GM12878 (cell line): Measurements from ENCODE around the gene BRD2. TPM values are rescaled to one million over a fixed set of nuclear protein-coding genes. Genes with fewer than 3 reads are reported as not detected.

Source experiments
- ATAC-seq: fragments of 200-7000 bp; cut with Tn5 transposase; 3 replicates; pipeline ENCODE4 v1.9.1; 2020; ENCODE audit warnings: mild to moderate bottlenecking, moderate library complexity
- BruUV-seq: library from RNA; stranded (reverse); fragments of 400-500 nt; replicated peaks from 2 replicates; lab custom pipeline; 2021; lab: Mats Ljungman, UMichigan
- CTCF ChIA-PET: fragments of 300-600 bp; sonication (Branson Sonifier 250); formaldehyde crosslinking; extraction: SDS; loops from one replicate; lab custom pipeline; 2021; ENCODE audit warnings: inconsistent platforms; lab: Yijun Ruan, JAX
- POLR2A ChIA-PET: fragments of 350-600 bp; formaldehyde crosslinking; extraction: SDS; loops from one replicate; lab custom pipeline; 2021; ENCODE audit warnings: inconsistent platforms; lab: Charles Lee
- RAD21 ChIA-PET: fragments of 300-600 bp; sonication (Branson Sonifier 250); formaldehyde crosslinking; loops from one replicate; lab custom pipeline; 2023; ENCODE audit warnings: antibody characterized with exemption; ENCODE audit not compliant: unreplicated experiment; lab: Charles Lee
- SMC1A ChIA-PET: fragments of 300-600 bp; sonication (Branson Sonifier 250); formaldehyde crosslinking; loops from one replicate; lab custom pipeline; 2023; ENCODE audit not compliant: unreplicated experiment, uncharacterized antibody; lab: Charles Lee
- DNase-seq: peaks from one replicate; pipeline ENCODE4 v3.0.0-alpha.2; 2011; ENCODE audit warnings: low read depth, low spot score
- FAIRE-seq: peaks from 3 replicates; lab custom pipeline; 2011; peaks lifted over from hg19 to GRCh38; lab: Jason Lieb, UNC
- H2AFZ ChIP-seq: 2 replicates; pipeline ENCODE4 v1.6.0; 2011; ENCODE audit warnings: low read depth, low read length, control low read depth; ENCODE audit not compliant: control insufficient read depth
- H3K27ac ChIP-seq: 2 replicates; pipeline ENCODE4 v1.5.1; 2011; ENCODE audit warnings: control low read depth; ENCODE audit not compliant: control insufficient read depth, insufficient read depth
- H3K27me3 ChIP-seq, 2 experiments: replicated peaks in 1 of 2; 2 replicates each; pipeline versions ENCODE4 v1.6.0 to v1.6.1; 2011; ENCODE audit warnings: low read length in 1 of 2; ENCODE audit not compliant: control insufficient read depth in 2 of 2, insufficient read depth in 2 of 2
- H3K36me3 ChIP-seq, 2 experiments: 2 replicates each; pipeline ENCODE4 v1.5.1; 2011; ENCODE audit warnings: low read length in 1 of 2; ENCODE audit not compliant: control insufficient read depth in 2 of 2, insufficient read depth in 2 of 2
- H3K4me1 ChIP-seq: 2 replicates; pipeline ENCODE4 v1.6.1; 2011; ENCODE audit warnings: mild to moderate bottlenecking, low read length, moderate library complexity, mixed read lengths; ENCODE audit not compliant: control insufficient read depth, insufficient read depth
- H3K4me2 ChIP-seq: 2 replicates; pipeline ENCODE4 v1.6.0; 2011; ENCODE audit warnings: control low read depth; ENCODE audit not compliant: control insufficient read depth, insufficient read depth
- H3K4me3 ChIP-seq: fragments of 200-600 bp; sonication (generic); 2 replicates; pipeline ENCODE4 v1.5.1; 2016
- H3K79me2 ChIP-seq: 2 replicates; pipeline ENCODE4 v1.6.0; 2011; ENCODE audit warnings: low read length; ENCODE audit not compliant: control insufficient read depth, insufficient read depth
- H3K9ac ChIP-seq: 2 replicates; pipeline ENCODE4 v1.8.0; 2011; ENCODE audit warnings: low read length, control low read depth, mixed read lengths; ENCODE audit not compliant: control insufficient read depth, insufficient read depth
- H3K9me3 ChIP-seq: replicated peaks from 3 replicates; pipeline ENCODE4 v1.5.1; 2011; ENCODE audit warnings: mild to moderate bottlenecking, low read length; ENCODE audit not compliant: control insufficient read depth, insufficient read depth
- H4K20me1 ChIP-seq: 2 replicates; pipeline ENCODE4 v1.6.0; 2011; ENCODE audit not compliant: control insufficient read depth, insufficient read depth
- CREM ChIP-seq: IDR thresholded peaks from 2 replicates; pipeline ENCODE4 v1.6.1; 2014; ENCODE audit warnings: antibody characterized with exemption, low read depth
- ETV6 ChIP-seq, 2 experiments: fragments of 450-650 bp in 1 of 2; IDR thresholded peaks in 1 of 2; conservative IDR thresholded peaks in 1 of 2; 2 replicates each; pipeline ENCODE4 v1.6.1; 2014; ENCODE audit warnings: antibody characterized with exemption in 1 of 2, borderline replicate concordance in 1 of 2, low read depth in 1 of 2, mild to moderate bottlenecking in 1 of 2, moderate library complexity in 1 of 2
- FOXK2 ChIP-seq: fragments of 450-650 bp; IDR thresholded peaks from 2 replicates; pipeline ENCODE4 v1.6.1; 2017; ENCODE audit warnings: mild to moderate bottlenecking, moderate library complexity
- IKZF1 ChIP-seq: fragments of 450-650 bp; conservative IDR thresholded peaks from 2 replicates; pipeline ENCODE4 v1.6.1; 2017; ENCODE audit warnings: antibody characterized with exemption, mild to moderate bottlenecking
- MYC ChIP-seq: IDR thresholded peaks from 2 replicates; pipeline ENCODE4 v1.6.1; 2011; ENCODE audit warnings: mild to moderate bottlenecking, low read length, moderate library complexity, inconsistent platforms; ENCODE audit not compliant: insufficient read depth, insufficient replicate concordance, insufficient read length, severe bottlenecking
- NFXL1 ChIP-seq: fragments of 450-650 bp; IDR thresholded peaks from 2 replicates; pipeline ENCODE4 v1.6.1; 2017; ENCODE audit warnings: antibody characterized with exemption, mild to moderate bottlenecking, borderline replicate concordance
- NRF1 ChIP-seq: conservative IDR thresholded peaks from 2 replicates; pipeline ENCODE4 v1.6.1; 2011; ENCODE audit warnings: mild to moderate bottlenecking, low read depth, low read length, improper control_type of control experiment
- SMC3 ChIP-seq: IDR thresholded peaks from 2 replicates; pipeline ENCODE4 v1.6.1; 2011; ENCODE audit warnings: low read length, improper control_type of control experiment, borderline replicate concordance
- TARDBP ChIP-seq: IDR thresholded peaks from 2 replicates; pipeline ENCODE4 v1.6.1; 2016; ENCODE audit warnings: borderline replicate concordance
- WGBS: methylation state at CpG from one replicate; pipeline ENCODE4 v1.1.6; 2016; ENCODE audit warnings: low lambda C conversion rate; ENCODE audit not compliant: insufficient replicate concordance, insufficient coverage; ENCODE audit errors: missing lambda C conversion rate; 5-methylcytosine and 5-hydroxymethylcytosine counted together
- in situ Hi-C: fragments of 300-500 bp; cut with MboI; formaldehyde crosslinking; loops from 9 replicates; pipeline ENCODE4 v1.14.3; 2018; ENCODE audit warnings: mixed read lengths
- intact Hi-C: fragments of 100-400 bp; cut with micrococcal nuclease; formaldehyde crosslinking; loops from one replicate; pipeline ENCODE4 v1.14.2; 2022; ENCODE audit not compliant: unreplicated experiment
- polyA plus RNA-seq, 11 experiments: library from polyadenylated mRNA; depleted of rRNA in 4 of 11; unstranded in 6 of 11; stranded (reverse) in 5 of 11; fragments of >200 nt; fragmentation: Nextera tagmentation in 4 of 11; fragmentation: Illumina TruSeq in 1 of 11; extraction: Ambion mirVana in 4 of 11; extraction: Trizol in 1 of 11; gene quantifications; 1 replicate in 1 of 11; 2 replicates in 10 of 11; pipeline versions ENCODE4 v1.2.1 to v1.2.3, GENCODE V29; 2011 to 2016; ENCODE audit warnings: inconsistent platforms in 2 of 11, missing spikeins in 2 of 11, low read depth in 1 of 11
- total RNA-seq, 4 experiments: library from RNA; depleted of rRNA in 3 of 4; stranded (reverse); fragments of >200 nt in 3 of 4; fragmentation: Illumina TruSeq in 1 of 4; extraction: Trizol in 1 of 4; gene quantifications; 2 replicates each; pipeline versions ENCODE4 v1.2.1 to v1.2.3, GENCODE V29; 2013 to 2021
- TF ChIP-seq, protein P1 (sequence below): IDR thresholded peaks from 2 replicates; pipeline ENCODE4 v1.6.1; 2011; ENCODE audit warnings: low read depth, mild to moderate bottlenecking, low read length, moderate library complexity, borderline replicate concordance; ENCODE audit errors: extremely low read depth
- TF ChIP-seq, protein P2 (sequence below): fragments of 450-650 bp; IDR thresholded peaks from 2 replicates; pipeline ENCODE4 v1.6.1; 2016; ENCODE audit warnings: mild to moderate bottlenecking
- TF ChIP-seq, protein P3 (sequence below): fragments of 450-650 bp; IDR thresholded peaks from 2 replicates; pipeline ENCODE4 v1.6.1; 2017; ENCODE audit warnings: borderline replicate concordance
- TF ChIP-seq, protein P4 (sequence below): fragments of 450-650 bp; formaldehyde crosslinking; IDR thresholded peaks from 2 replicates; pipeline ENCODE4 v1.4.0; 2022; ENCODE audit warnings: mild to moderate bottlenecking, moderate library complexity

The BRD2 gene
- total and polyA plus RNA-seq, 10 of the 15 experiments (the other 5 are each of a cell fraction or from before 2014, with no cell fraction given): 32.2 to 239 (median 139) TPM

DNA sequence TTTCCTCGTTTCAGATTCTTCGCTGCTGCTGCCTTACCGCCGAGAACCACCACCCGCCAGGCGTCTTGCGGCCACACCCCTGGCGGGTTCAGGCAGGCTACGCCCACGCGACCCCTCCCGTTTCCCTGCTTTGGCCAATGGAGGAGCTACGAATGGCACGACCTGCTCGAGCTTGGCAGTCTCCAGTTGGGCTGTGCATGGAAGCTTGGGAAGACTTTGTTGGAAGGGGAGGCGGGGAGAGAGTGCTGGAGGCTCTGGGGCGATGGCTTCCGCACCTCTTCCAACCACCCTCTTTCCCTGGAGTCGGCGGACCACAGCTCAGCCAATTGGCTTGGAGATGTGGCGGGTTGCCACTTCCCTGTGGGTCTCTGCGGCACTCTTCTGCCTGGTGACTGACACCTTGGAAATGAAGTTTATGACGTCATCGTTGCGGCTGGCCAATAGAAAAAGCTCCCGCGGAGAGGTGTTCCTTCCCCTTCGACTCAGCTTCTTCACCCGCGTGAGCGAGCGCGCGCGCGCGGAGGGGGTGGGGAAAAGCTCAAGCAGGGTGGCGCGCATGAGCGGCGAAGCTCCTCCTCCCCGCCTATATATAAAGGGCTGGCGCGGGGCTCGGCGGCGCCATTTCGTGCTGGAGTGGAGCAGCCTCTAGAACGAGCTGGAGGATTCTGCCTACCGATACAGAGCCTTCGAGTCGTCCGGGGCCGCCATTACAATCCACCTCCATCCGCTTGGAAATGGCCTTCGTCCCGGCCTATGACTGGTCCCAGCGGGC, 3.4 kb downstream of the BRD2 start:
- in situ Hi-C loops: loop anchor here (25.0 kb wide), 2 partner anchors 1409 to 1691 kb away; partner anchors contain the start of gene LTA
- Histone ChIP-seq H3K27ac (peak overlapping the region; percentile 100), H4K20me1 (peaks cover 33% of the 10 kb centered on the region), H3K27me3 (no peaks in the 10 kb centered on the region), H3K36me3 (peaks cover 30 to 35% of the 10 kb centered on the region in 2 experiments), H3K79me2 (peaks cover 95% of the 10 kb centered on the region), H3K9ac (peak overlapping the region; percentile 100), H2AFZ (no peak overlapping the region), H3K4me3 (peak overlapping the region; percentile 93), H3K9me3 (no peaks in the 10 kb centered on the region), H3K4me2 (peak overlapping the region; percentile 82), H3K4me1 (peaks cover 1% of the 10 kb centered on the region; the same call in 1 of the 2 replicates)
- DNase-seq (peak; percentile 100), ATAC-seq (peak; percentile 46), FAIRE-seq (peak; percentile 84)
- SMC1A ChIA-PET: interaction anchor here (0.6 to 17.2 kb wide), 24 partner anchors 14 to 277 kb away, joined by 3 to 347 read pairs (median 4); partner anchors contain the start of genes HLA-DMA, HLA-DMB, HLA-DOA and HLA-DPA1
- RAD21 ChIA-PET: interaction anchor here (0.9 to 12.2 kb wide), 25 partner anchors 9 to 1396 kb away, joined by 3 to 224 read pairs (median 5); partner anchors contain the start of genes GPSM3, HLA-DMA, HLA-DMB and HLA-DOA
- CTCF ChIA-PET: interaction anchor here (0.7 to 13.8 kb wide), 18 partner anchors 9 to 146 kb away, joined by 3 to 162 read pairs (median 9); partner anchors contain the start of genes HLA-DMA, HLA-DMB, HLA-DPB1 and PSMB9
- POLR2A ChIA-PET: interaction anchor here (0.5 to 16.6 kb wide), 38 partner anchors 9 to 1258 kb away, joined by 3 to 486 read pairs (median 5); partner anchors contain the start of genes FKBPL, HLA-DMA, HLA-DMB and HLA-DPA1
- intact Hi-C loops: loop anchor here (2.0 to 5.0 kb wide), 3 partner anchors 19 to 129 kb away; partner anchors contain the start of genes HLA-DMA and PSMB8
- BruUV-seq: no TSS peak
- WGBS: under 1% methylated on average over 52 of the region's 58 CpGs
- TF ChIP-seq, protein P1, sequence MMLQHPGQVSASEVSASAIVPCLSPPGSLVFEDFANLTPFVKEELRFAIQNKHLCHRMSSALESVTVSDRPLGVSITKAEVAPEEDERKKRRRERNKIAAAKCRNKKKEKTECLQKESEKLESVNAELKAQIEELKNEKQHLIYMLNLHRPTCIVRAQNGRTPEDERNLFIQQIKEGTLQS: no peak
- 0 out of 2 replicates have a peak, but pooled peaks have one; percentile 51 for TF ChIP-seq TARDBP
- TF ChIP-seq NFXL1: no peak
- TF ChIP-seq CREM: peak; percentile 97
- TF ChIP-seq, protein P2, sequence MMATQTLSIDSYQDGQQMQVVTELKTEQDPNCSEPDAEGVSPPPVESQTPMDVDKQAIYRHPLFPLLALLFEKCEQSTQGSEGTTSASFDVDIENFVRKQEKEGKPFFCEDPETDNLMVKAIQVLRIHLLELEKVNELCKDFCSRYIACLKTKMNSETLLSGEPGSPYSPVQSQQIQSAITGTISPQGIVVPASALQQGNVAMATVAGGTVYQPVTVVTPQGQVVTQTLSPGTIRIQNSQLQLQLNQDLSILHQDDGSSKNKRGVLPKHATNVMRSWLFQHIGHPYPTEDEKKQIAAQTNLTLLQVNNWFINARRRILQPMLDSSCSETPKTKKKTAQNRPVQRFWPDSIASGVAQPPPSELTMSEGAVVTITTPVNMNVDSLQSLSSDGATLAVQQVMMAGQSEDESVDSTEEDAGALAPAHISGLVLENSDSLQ: peak; percentile 97
- peak; percentile 98 for TF ChIP-seq IKZF1
- 0 out of 2 replicates have a peak, but pooled peaks have one; percentile 22 for TF ChIP-seq SMC3
- TF ChIP-seq, protein P3, sequence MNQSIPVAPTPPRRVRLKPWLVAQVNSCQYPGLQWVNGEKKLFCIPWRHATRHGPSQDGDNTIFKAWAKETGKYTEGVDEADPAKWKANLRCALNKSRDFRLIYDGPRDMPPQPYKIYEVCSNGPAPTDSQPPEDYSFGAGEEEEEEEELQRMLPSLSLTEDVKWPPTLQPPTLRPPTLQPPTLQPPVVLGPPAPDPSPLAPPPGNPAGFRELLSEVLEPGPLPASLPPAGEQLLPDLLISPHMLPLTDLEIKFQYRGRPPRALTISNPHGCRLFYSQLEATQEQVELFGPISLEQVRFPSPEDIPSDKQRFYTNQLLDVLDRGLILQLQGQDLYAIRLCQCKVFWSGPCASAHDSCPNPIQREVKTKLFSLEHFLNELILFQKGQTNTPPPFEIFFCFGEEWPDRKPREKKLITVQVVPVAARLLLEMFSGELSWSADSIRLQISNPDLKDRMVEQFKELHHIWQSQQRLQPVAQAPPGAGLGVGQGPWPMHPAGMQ: no peak
- TF ChIP-seq, protein P4, sequence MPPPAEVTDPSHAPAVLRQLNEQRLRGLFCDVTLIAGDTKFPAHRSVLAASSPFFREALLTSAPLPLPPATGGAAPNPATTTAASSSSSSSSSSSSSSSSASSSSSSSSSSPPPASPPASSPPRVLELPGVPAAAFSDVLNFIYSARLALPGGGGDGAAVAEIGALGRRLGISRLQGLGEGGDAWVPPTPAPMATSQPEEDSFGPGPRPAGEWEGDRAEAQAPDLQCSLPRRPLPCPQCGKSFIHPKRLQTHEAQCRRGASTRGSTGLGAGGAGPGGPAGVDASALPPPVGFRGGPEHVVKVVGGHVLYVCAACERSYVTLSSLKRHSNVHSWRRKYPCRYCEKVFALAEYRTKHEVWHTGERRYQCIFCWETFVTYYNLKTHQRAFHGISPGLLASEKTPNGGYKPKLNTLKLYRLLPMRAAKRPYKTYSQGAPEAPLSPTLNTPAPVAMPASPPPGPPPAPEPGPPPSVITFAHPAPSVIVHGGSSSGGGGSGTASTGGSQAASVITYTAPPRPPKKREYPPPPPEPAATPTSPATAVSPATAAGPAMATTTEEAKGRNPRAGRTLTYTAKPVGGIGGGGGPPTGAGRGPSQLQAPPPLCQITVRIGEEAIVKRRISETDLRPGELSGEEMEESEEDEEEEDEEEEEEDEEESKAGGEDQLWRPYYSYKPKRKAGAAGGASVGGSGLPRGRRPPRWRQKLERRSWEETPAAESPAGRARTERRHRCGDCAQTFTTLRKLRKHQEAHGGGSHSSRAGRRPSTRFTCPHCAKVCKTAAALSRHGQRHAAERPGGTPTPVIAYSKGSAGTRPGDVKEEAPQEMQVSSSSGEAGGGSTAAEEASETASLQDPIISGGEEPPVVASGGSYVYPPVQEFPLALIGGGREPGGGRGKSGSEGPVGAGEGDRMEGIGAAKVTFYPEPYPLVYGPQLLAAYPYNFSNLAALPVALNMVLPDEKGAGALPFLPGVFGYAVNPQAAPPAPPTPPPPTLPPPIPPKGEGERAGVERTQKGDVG (CRISPR knock-in tag): peak; percentile 93
- no peak; a peak in 1 of 4 replicates for TF ChIP-seq ETV6 (conservative IDR thresholded peaks at IDR 0.05 in 1 of 2, IDR thresholded peaks at IDR 0.05 in 1 of 2; ENCODE audit: borderline replicate concordance in 1 of 2, low read depth in 1 of 2)
- no peak for TF ChIP-seq MYC
- TF ChIP-seq FOXK2: no peak
- TF ChIP-seq NRF1: peak; percentile 65
